Measurements from ENCODE around the gene TSPAN18. TPM values are rescaled to one million over a fixed set of nuclear protein-coding genes. Genes with fewer than 3 reads are reported as not detected.

The TSPAN18 gene
- total and polyA plus RNA-seq, 2 of the 4 experiments (the other 2 are of a cell fraction), result 0.36 to 1.1 TPM

DNA sequence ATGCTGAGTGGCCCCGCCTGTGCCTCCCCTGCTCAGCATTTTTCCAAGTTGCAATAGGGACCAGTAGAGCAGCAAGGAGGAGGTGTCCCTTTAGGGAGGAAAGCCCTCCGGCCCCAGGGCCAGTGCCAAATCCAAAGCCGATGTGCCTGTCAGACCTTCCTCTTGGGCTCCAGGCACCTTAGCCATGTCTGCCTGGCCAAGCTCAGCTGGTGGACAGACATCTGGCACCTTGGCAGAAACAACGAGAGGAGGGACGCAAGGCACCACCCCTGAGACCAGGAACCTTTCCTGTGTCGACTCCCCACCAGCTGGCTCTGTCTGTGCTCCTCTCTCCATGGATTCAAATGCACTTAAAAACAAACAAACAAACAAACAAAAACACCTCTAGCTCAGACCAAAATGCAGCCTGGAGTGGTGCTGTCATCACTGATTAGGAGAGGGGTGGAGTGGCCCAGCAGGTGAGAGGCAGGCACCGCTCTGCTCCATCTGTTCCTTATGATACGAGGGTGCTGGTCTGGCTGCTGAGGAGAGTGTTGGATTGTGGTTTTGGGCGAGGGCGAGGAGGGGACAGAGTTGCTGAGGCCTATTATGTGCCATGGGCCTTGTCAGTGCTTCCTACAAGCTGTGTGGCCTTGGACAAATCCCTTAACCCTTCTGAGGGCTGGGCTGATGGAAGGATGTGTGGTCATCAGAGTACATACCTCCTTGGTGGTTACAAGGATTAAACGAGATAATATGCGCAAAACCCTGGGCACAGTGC, 177.7 kb downstream of the TSPAN18 start:
- POLR2A ChIA-PET (ENCODE audit: unreplicated experiment), result no interaction called here
- Histone ChIP-seq H2BK15ac (ENCODE audit: low read depth, low read length) (no peak overlapping the region), H2BK120ac (ENCODE audit: low read depth, low read length) (no peak overlapping the region), H4K8ac (ENCODE audit: low read depth in 2 of 2, low read length in 2 of 2) (no peak overlapping the region), H3K4me2 (ENCODE audit: low read depth, low read length) (no peak overlapping the region), H3K23ac (ENCODE audit: low read depth, low read length) (no peak overlapping the region), H2AFZ (replicated peaks; ENCODE audit: low read length, poor library complexity) (no peak overlapping the region), H2AK5ac (ENCODE audit: low read depth, low read length) (no peak overlapping the region), H3K9me3 (ENCODE audit: control insufficient read depth, insufficient read depth, low read length) (no peaks in the 10 kb centered on the region), H4K20me1 (ENCODE audit: insufficient read depth, low read length) (no peaks in the 10 kb centered on the region), H3K56ac (ENCODE audit: extremely low read depth, insufficient read depth, low read length) (no peak overlapping the region), H2BK20ac (ENCODE audit: low read depth, low read length) (no peak overlapping the region; the same call in 1 of the 2 replicates), H3K36me3 (ENCODE audit: control insufficient read depth, insufficient read depth, low read length) (no peaks in the 10 kb centered on the region), H3K18ac (ENCODE audit: low read depth, low read length) (no peak overlapping the region), H4K5ac (ENCODE audit: low read depth, low read length) (no peak overlapping the region), H3K9me1 (ENCODE audit: insufficient read depth, low read length) (no peaks in the 10 kb centered on the region), H3K27me3 (ENCODE audit: control insufficient read depth, insufficient read depth, low read length) (peaks cover 25% of the 10 kb centered on the region), H3K9ac (ENCODE audit: low read depth, low read length) (no peak overlapping the region), H3K4ac (ENCODE audit: low read depth, low read length) (no peak overlapping the region), H3K4me3 (ENCODE audit: insufficient read depth, low read depth, low read length) (no peak overlapping the region), H3K79me1 (ENCODE audit: low read depth in 1 of 2, low read length in 2 of 2) (no peaks in the 10 kb centered on the region), H2BK5ac (ENCODE audit: low read depth, low read length, poor library complexity, severe bottlenecking) (no peak overlapping the region), H3K27ac (ENCODE audit: insufficient read depth, low read length) (no peak overlapping the region), H3K4me1 (ENCODE audit: control insufficient read depth, insufficient read depth, low read length) (peaks cover 2% of the 10 kb centered on the region; the same call in 1 of the 2 replicates), H2AK9ac (replicated peaks; ENCODE audit: low read depth, low read length, poor library complexity) (no peak overlapping the region), H3K14ac (replicated peaks; ENCODE audit: low read depth, low read length) (no peak overlapping the region), H4K91ac (ENCODE audit: insufficient read depth, low read depth, low read length) (no peak overlapping the region)
- dilution Hi-C loops (cut with HindIII; ENCODE audit: low sequenced_read_pairs, unreplicated experiment), result no loop called here
- no TSS peak for BruUV-seq (replicated peaks)
- no peak for DNase-seq
- CTCF ChIA-PET, result no interaction called here
- TF ChIP-seq, protein P1, sequence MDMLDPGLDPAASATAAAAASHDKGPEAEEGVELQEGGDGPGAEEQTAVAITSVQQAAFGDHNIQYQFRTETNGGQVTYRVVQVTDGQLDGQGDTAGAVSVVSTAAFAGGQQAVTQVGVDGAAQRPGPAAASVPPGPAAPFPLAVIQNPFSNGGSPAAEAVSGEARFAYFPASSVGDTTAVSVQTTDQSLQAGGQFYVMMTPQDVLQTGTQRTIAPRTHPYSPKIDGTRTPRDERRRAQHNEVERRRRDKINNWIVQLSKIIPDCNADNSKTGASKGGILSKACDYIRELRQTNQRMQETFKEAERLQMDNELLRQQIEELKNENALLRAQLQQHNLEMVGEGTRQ (IDR thresholded peaks at IDR 0.05; ENCODE audit: low read depth, low read length), result no peak
- TF ChIP-seq ELK1 (IDR thresholded peaks at IDR 0.05; ENCODE audit: borderline replicate concordance, low read depth, low read length) (no peak), POLR2A (IDR thresholded peaks at IDR 0.05; ENCODE audit: low read depth, low read length) (no peak), CHD1 (IDR thresholded peaks at IDR 0.05; ENCODE audit: low read depth, low read length) (no peak)
- TF ChIP-seq, protein P2, sequence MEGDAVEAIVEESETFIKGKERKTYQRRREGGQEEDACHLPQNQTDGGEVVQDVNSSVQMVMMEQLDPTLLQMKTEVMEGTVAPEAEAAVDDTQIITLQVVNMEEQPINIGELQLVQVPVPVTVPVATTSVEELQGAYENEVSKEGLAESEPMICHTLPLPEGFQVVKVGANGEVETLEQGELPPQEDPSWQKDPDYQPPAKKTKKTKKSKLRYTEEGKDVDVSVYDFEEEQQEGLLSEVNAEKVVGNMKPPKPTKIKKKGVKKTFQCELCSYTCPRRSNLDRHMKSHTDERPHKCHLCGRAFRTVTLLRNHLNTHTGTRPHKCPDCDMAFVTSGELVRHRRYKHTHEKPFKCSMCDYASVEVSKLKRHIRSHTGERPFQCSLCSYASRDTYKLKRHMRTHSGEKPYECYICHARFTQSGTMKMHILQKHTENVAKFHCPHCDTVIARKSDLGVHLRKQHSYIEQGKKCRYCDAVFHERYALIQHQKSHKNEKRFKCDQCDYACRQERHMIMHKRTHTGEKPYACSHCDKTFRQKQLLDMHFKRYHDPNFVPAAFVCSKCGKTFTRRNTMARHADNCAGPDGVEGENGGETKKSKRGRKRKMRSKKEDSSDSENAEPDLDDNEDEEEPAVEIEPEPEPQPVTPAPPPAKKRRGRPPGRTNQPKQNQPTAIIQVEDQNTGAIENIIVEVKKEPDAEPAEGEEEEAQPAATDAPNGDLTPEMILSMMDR (conservative IDR thresholded peaks at IDR 0.05; ENCODE audit: low read depth, low read length), result no peak
- WGBS, 2 experiments (ENCODE audit: extremely low coverage in 2 of 2, insufficient read length in 1 of 2), result 100% methylated on average over 2 of the region's 12 CpGs; no CpG with 5 or more reads in 1 of the 2 experiments
- intact Hi-C loops (cut with micrococcal nuclease), result no loop called here
- no peak for ATAC-seq (ENCODE audit: low read depth)
- in situ Hi-C loops (cut with MboI; ENCODE audit: low sequenced_read_pairs), result loop anchor here (25.0 kb wide), 1 partner anchor 792 kb away; no protein-coding TSS in a partner anchor

Measured in IMR-90 (cell line).